Choroid plexus epithelial cell (primary cell): ENCODE measurements around the gene ID2.
A peak's percentile ranks its signal among the peaks of the same experiment; 100 is the strongest.

ENCODE experiments used
- DNase-seq: peaks from one replicate; pipeline ENCODE4 v3.0.0-alpha.2; 2010; ENCODE audit warnings: low read depth
- H3K4me3 ChIP-seq: 2 replicates; pipeline ENCODE4 v1.5.1; 2011; ENCODE audit warnings: low read depth, mild to moderate bottlenecking, control low read depth, low read length, moderate library complexity
- TF ChIP-seq, protein P1 (sequence below): conservative IDR thresholded peaks from 2 replicates; pipeline ENCODE4 v1.5.1; 2011; ENCODE audit warnings: low read depth, mild to moderate bottlenecking, control low read depth, inconsistent platforms, low read length, moderate library complexity

The ID2 gene

DNA sequence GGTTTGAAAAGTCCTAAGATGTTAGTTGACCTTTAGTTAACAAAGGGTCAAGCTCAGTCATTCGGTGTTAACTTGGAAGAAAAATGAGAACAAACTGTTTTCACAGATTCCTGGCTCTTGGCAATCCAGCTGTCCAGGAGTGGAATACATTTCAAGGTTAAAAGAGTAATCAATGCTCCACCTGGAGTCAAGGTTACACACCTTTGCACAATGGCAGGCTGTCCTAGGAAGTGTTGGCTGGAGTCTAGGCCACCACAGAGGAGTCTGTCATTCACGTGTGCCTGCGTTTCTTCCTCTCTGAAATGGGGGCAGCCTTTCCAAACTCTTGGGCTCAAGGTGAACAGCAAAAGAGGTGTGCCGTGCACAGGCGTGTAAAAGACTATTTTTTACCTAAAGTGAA, 6.3 kb upstream of the ID2 start:
- TF ChIP-seq, protein P1, sequence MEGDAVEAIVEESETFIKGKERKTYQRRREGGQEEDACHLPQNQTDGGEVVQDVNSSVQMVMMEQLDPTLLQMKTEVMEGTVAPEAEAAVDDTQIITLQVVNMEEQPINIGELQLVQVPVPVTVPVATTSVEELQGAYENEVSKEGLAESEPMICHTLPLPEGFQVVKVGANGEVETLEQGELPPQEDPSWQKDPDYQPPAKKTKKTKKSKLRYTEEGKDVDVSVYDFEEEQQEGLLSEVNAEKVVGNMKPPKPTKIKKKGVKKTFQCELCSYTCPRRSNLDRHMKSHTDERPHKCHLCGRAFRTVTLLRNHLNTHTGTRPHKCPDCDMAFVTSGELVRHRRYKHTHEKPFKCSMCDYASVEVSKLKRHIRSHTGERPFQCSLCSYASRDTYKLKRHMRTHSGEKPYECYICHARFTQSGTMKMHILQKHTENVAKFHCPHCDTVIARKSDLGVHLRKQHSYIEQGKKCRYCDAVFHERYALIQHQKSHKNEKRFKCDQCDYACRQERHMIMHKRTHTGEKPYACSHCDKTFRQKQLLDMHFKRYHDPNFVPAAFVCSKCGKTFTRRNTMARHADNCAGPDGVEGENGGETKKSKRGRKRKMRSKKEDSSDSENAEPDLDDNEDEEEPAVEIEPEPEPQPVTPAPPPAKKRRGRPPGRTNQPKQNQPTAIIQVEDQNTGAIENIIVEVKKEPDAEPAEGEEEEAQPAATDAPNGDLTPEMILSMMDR, result no peak
- no peak overlapping the region for H3K4me3 ChIP-seq
- DNase-seq, result no peak

DNA sequence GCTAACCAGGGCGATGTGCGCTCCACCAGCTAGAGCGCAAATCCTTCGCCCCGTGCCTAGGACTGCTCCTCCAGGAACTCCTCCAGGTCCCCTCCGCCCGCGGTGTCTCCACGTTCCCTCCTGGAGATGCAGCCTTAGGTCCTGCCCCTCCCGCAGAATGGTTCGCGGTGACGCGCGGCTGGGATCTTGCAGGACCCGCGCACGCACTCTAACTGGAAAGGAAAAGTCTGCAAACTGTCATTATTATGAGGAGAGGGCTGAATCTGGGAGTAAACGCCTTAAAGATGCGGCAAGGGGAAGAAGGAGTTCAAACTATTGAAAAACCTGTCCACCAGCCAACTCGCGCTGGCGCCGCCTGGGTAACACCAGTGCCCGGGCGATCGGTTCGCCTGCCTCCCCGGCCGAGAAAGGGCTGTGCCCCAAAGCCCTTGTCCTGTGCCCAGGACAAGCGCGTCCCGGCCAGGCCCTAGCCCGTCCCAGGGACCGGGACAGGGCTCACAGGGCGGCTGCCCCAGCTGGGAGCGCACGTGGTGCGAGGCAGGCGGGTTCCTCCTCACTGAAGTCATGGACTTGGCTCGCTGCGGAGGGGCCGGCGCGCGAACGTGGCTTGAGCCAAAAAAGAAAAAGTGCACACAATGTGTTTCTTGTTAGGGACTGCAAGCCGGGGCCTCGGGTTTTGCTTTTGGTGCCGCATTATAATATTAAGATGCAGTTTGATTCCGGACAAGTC, 5.5 kb upstream of the ID2 start:
- DNase-seq, result peak; percentile 62
- TF ChIP-seq, protein P1, result no peak
- H3K4me3 ChIP-seq, result peak overlapping the region; percentile 47

DNA sequence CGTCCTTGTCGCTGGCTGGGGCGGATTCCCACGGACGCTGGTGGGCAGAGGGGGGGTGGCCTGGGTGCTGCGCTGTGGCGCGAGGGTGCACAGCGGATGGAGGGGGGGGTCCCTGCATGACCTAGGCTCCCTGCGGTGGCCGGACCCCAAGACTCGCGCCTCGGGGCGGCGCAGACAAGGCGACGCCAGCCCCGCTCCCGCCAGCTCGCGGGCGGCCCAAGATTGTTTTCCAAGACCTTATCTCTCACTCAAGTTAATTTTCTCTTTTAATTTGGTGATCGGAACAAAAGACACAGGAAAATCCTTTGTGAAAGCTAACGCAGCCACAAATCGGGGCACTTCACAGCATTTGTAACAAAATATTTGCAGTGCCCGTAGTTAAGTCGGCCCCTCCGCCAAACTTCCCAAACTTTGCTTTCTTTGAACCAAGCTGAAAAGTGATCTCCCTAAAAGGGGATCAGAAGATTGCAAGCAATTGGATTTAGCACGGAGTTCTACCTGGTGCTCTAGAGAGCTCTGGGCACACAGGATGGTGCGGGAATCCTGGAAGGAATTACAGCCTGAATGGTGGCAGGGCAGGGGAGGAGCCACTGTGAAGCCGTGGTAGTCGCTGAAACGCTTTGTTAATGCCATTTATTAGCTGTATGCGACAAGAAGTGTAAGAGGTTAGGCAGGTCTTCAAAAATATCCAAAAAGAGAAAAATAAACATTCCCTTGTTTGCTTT, 4.8 kb upstream of the ID2 start:
- peak; percentile 12 for DNase-seq
- TF ChIP-seq, protein P1, result no peak
- H3K4me3 ChIP-seq, result peak overlapping the region; percentile 47

DNA sequence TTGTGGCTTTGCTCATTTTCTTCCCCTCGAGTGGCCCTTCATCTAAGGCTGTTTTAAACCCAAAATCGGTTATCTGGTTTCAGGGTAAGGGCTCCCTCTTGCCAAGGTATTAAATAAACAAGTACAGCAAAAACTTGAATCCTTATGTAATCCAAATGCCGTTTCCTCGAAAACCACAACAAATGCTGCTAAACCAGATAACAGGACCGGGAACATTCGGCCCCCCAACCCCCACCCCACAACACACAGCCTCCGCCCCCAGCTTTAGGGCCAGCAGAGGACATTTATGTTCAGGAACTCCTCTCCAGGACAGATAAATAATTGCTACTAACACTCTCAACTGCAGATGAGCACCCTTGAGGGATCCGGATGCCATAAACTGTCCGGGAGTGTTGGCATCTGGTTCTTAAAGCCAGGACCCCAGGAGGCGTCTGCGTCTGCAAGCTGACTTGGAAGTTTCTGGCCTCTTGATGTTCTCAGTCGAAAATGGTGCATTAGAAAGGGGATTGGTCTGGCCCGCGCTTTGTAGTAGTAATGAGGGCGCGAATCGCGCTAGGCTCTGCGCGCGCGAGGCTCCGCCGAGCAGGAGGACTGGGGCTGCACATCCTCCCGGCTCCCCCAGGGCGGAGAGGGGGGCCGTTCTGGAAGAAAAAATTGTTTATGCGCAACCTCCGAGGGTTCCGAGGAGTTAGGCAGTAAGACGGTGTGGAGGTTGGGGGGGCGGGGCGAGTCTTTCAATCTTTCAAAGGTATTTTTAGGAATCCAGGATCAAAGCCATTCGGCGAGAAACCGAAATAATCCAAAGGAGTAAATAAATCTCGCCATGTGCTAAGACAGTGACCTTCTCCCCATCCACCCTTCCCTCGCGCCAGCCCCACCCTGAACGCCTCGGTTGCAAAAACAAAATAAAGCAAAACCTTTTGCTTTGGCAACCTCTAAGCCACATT, 3.9 kb upstream of the ID2 start:
- peak; percentile 59 for DNase-seq
- H3K4me3 ChIP-seq, result peak overlapping the region; percentile 62
- TF ChIP-seq, protein P1, result no peak

DNA sequence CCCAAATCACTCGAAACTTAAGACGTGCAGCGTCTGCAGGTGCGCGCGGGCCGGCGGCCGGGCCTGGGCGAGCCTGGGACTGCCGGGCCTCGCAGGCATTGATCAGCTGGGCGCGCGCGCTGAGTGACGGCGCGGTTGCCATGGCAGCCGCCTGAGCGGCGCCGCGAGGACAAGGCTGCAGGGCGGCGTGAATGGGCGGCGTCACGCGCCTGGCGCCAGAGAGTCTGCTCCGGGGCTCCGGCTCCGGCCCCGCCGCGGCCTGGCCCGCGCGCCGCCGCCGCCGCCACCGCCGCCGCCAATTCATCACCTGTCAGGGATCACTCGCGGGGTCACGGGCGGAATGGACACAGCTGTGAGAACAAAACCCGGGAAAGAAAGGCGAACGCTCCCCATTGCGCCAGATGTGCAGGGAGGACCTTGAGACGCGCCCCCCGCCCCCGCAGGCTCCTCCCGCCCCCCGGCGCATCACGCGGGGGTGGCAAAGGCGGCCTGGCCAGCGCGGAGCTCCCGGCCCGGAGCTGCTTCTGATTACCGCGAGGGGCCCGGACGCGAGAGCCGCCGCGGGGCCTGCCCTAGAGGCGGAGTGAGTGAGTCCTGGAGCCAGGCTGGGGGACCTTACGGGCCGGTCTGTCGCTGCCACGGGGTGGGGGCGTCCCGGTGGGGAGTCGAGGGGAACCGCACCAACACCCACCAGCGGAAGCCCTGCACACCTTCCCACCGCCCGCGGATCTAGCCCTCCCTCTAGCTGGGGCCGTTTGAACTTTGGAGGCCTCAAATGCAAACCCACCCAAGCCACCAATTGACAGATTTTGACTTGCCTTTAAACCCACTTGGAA, 2.9 kb upstream of the ID2 start:
- TF ChIP-seq, protein P1, result no peak
- peak; percentile 93 for DNase-seq
- H3K4me3 ChIP-seq, result peak overlapping the region; percentile 62

DNA sequence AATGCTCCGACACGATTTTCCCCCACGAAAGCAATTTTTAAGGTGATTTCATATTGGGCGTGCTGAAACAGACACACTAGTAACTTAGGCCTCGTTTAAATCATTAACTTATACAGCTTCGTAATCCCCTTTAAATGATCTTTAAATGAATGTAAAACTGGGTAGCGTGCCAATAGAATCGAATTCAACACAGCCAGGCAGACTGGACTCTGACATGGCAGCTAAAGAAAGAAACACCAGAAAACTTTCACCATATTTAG, 2.4 kb upstream of the ID2 start:
- TF ChIP-seq, protein P1, result no peak
- H3K4me3 ChIP-seq, result peak overlapping the region; percentile 62
- no peak for DNase-seq
